GM19452 (cell line): ENCODE measurements around the gene FKBP1A.

Experiments
- ATAC-seq: cut with Tn5 transposase; IDR thresholded peaks from one replicate; pipeline ENCODE4 v1.9.1; 2021; ENCODE audit not compliant: unreplicated experiment

FKBP1A gene

DNA sequence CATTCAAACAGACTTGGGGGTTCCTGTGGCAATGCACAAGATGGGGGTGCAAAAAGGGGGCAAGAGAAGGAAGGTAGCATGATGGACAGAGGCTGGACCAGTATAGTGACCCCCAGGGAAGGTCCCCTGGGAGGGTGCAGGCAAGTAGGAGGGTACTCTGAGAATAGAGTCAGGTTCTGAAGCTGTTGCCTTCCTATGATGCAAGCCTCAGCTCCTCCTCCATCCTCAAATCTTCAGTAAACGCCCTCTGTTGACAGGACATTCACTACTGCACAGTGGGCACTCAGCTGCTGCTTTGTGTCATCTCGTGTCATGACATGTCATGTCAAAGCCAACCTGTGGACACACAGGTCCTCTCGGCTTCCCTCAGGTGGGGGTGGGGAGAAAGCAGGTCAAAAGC lies 58.1 kb downstream of the FKBP1A start:
- ATAC-seq: no peak

DNA sequence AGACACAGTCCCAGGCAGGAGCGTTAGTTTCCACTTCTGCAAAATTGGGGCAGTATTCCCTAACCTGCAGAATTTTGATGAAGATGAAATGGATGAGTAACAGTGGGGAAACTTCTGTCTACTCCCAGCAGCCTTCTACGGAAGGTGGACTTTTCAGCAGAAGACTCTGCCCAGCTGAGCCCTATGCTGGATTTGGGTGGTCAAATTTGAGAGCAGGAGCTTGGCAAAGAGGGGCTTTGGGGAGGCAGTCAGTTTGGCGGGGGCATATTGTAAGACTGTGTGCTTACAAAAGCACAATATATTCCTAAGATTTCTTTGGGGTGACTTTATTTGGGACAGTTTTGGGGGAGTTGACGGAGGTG lies 58.5 kb downstream of the FKBP1A start:
- ATAC-seq: no peak

DNA sequence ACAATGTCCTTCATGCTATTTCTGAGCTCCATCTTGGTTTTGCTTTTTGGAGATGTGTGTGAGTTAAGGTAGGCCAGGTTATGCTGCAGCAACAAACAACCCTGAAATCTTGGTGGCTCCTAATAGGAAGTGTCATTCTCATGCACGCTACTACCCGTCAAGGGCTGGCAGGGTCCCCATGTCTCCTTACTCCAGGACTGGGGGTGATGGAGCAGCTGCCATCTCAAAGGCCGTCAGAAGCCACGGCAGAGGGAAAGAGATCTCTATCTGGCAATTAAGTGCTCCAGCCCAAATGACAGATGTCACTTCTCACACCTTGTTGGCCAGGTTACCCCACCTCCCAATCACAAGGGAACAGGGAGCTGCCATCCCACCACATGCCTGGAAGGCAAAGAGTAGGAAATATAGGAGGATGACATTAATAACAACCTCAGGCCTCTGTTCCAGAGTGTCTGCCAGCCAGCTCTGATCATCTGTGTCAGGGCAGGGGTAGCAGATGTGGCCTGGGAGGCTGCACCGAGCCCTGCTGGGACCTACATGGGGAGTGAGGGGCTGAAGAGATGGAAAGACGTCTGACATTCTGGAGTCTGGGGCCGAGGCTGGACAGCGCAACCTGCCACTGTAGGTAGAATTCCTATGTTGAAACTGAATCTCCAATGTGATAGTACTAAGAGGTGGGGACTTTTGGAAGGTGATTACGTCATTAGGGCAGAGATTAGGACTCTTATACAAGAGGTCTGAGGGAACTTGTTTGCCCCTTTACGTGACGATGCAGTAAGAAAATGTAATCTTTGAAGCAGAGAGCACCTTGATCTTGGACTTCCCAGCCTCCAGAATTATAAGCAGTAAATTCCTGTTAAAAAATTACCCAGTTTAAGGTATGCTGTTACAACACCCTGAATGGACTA lies 59.1 kb downstream of the FKBP1A start:
- ATAC-seq: no peak

DNA sequence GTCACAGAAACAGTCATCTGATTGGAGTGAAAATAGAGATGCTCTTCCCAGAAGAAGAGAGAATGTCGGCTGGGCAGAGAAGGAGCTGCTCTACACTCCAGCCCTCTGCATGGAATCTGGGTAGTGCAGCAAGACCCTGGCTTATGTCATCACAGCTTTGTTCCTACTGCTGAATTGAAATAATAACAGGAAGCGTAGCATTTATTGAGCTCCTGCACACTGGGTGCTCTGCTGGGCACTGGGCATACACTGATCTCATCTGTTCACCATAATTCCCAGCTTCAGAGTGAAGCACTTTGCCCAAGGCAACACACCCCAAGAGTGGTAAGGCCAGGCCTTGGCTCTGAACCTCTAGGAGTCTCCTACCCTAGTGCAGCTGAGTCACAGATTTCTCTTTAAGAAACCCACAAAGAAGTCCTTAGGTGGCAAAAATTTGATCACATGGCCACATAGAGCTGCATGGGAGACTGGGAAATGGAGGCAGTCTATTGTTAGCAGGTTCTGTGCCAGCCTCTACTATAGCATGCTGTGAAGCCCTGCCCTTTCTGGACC lies 60.0 kb downstream of the FKBP1A start:
- no peak for ATAC-seq

DNA sequence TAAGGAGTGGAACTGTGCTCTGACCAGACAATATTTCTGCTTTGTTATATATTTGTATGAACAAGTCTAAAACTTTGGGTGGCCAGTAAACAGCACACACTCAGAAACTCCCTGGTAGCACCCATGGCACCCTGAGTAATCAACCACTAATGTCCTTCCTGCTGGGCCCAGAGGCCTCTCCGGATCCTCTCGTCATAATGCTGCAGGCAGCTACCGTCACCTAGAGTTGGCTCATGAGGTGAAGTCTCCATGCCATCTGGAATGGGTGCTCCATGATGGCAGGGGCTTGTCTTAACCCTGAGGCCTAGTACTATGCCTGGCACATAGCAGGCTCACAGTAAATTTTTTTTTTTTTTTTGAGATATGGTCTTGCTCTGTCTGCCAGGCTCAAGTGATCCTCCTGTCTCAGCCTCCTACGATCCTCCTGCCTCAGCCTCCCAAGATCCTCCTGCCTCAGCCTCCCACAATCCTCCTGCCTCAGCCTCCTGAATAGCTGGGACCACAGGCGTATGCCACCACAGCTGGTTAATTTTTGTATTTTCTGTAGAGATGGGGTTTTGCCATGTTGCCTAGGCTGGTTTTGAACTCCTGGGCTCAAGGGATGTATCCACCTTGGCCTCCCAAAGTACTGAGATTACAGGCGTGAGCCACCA lies 60.9 kb downstream of the FKBP1A start:
- ATAC-seq: no peak

DNA sequence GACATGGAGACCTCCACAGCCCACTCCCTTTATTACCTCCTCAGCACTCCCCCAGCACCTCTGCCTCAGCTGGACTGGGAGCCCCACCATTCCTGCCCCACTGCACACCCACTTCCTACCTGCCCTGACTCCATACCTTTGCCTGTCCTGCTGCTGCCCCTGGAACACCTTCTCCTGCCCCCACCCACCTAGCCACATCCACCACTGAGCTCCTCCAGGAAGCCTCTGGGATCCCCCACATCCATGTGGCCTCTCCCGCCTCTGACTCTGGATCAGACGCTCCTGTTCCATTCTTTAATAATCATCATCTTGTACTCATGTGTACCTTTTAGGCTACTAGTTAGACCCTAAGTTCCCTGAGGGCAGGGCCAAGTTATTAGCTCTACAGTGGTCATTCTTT lies 61.8 kb downstream of the FKBP1A start:
- ATAC-seq: no peak

DNA sequence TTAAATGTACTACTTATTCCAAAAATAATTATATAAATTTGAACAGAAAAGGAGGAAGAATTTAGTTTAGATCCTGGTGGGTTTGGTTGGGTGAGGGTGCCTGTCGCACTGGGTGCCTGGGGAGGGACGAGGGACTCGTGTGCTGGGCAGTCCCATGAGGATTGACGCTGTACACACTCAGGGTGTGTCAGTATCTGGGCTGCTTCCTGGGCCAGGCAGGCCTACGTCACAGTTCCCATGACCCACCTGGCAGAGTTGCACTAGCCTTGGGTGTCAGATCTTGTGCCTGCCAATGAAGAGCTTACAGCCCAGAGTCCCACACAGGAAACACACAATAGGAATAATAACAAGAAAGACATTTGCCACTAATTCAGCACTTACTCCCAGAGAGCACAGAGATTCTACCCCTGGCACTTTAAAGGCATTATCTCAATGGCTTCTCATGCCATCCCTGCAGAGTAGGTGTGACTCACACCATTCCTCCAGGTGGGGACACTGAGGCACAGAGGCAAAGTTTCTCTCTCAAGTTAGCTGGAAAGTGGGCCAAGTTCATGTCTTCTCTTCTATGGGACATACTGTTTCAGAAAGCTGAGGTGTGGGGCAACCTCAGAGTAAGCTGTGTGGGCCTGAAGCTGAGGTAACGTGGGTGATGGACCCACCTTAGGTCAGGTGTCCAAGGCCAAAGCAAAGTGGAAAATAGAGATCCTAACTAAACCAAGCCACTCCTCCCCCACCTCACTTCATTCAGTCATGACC lies 62.6 kb downstream of the FKBP1A start:
- no peak for ATAC-seq

DNA sequence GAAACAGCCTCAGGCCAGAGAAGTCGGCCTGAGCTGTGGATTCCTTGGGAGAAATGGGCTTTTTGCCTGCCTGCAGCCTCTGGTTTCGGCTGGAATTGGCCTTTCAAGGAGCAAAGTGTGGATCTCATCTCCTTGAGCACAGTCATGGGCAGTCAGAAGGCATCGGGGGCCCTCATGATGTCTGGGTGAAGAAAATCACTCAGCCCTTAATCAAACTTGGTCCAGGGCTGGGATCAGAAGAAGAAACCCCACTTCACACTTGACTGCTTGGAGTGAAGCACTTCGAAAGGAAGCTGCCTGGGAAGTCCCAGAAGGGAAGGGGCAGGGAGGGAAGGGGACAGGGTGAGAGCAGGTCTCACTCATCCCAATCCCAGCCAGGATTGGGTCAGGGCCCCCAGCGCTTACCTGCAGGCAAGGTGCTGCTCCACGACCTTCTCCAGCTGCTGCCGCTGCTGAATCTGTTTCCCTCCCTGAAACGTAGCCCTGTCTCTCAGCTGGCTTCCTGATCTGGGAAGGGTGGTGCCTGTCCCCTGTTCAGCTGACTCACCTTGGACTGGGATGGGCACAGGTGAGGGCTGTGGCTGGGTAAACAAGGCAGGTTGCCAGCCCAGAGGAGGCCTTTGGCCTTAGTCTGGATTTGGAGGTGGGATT lies 64.0 kb downstream of the FKBP1A start, which contains the start of gene SDCBP2:
Gene SDCBP2 (minus strand): TSS at position 460 of the 651 bp plus-strand sequence. CDS start 8,723 bp downstream, outside the sequence.
- ATAC-seq: no peak

DNA sequence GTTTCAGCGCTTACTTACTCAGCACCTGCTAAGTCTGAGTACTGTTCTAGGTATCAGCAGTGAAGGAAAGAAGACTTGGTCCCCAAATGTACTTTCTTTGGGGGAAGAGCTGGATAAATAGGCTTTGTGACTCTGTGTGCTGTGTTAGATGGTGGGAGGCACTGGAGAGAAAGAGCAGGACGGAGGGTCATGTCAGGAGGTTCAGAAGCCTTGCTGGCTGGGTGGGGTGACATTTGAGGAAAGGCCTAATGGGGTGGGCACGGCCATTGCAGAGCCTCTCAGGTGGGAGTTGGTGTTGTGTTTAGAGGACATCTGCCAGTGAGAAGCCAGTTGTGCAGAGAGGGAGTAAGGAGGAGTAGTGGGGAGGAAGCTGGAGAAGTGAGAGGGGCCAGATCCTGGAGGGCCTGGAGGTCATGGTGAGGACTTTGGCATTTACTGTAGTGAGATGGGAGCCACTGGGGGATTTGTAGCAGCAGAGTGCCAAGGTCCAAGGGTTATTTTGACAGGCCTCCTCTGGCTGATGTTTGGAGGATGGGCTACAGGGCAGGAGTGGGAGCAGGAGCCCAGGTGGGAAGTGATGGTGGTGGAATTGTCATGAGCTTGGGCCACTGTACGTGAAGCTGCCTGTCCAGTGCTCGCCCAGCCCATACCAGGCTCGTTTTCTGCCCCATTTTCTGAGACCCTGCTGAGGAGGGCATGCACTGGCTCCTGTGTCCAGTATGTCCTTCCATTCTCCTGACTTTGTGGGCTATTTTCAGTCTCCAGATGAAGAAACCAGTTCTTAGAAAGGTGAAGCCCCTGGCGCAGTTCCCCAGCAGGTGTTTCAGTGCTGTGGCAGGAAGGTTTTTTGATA lies 64.8 kb downstream of the FKBP1A start:
- ATAC-seq: no peak

DNA sequence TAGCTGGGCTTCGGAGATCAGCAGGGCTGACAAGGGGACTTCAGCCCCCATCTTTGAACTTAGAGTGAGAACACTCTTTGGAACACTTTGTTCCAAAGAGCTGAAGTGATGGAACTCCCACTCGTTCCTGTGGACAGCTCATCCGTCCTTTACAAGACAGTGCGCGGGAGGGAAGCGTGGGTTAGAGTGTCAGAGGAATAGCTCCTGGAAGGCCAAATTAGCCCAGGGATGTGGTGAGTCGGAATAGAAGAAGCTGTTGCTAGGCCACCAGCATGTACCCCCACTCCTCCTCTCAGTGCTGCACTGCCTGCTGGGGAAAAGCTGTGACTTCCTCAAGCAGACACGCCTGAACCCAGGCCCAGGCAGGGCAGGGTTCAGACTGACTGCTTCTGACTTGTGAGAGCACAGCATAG lies 65.6 kb downstream of the FKBP1A start:
- ATAC-seq: no peak

DNA sequence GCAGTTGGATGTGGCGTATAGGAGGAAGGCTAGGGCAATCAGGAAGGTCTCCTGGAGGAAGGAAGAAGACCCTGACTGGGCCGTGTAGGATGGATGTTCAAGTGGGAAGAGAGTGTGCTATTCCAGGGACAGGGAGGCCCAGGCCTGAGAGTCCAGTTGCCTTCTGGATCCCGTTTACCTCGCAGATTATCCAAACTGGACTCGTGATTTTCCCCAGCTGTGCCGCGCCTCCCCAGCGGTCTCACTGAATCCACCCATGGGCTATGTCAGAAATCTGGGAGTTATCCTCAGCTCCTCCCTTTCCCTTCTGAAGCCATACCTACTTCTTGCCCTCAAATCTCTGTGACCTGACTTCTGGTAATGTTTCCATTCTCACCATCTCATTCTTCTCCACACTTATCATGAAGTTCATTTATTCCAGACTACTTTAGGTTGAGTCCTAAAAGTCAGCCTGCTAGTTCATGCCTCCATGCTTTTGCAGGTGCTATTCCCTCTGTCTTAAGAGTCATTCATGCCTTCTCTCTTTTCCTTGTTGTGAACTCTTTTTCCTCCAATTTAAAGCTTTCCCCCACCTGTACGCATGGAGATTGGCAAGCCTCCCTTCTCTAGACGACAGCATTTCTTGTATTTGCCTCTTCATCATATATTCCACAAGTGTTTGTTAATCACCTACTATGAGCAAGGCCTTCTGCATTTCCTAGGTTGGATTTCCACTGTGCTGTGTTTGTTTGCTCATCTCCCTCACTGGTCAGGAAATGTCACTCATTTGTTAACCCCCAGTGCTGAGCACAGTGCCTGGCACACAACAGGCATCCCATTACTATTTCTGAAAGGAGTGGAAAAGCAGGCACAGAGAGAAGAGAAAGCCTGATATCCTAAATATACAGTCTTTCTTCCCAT lies 66.6 kb downstream of the FKBP1A start:
- no peak for ATAC-seq

DNA sequence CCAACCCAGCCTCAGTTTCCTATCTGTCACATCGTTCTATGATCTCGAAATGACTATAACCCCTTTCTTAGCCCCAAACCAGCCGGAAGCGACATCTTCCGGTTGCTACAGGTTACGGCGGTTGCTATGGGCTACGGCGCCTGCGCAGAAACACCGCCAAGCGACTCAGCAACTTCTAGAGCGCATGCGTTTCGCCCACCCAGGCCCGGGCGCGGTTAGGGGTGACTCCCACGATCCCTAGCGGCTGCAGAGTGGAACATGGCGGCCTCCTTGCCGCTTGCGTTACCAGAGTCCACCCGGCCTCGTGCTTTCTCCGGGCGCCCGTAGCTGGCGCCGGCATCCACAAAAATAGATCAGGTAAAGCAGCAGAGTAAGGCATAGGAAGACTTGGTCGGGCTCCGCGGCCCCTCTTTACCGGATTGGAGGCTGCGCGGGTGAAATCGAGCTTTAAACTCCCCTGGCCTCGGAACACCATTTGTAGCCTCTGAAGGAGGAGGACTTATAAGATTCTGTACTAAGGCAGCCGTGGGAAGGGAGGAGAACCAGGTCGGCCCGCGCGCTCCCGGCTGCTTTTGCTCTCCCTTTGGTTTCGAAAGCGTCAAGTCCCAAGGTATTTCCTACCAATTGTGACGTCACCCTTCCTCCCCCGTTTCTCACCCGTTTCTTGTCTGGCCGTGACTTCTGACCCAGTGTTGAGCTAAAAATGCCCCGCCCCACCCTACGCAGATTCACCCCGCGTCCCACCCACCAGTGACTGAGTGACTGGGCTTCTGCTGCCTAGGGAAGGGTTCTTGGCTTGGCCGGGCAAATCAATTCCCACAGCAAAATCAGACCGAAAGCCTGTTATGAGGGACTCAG lies 67.5 kb downstream of the FKBP1A start:
- peak; percentile 85 for ATAC-seq

DNA sequence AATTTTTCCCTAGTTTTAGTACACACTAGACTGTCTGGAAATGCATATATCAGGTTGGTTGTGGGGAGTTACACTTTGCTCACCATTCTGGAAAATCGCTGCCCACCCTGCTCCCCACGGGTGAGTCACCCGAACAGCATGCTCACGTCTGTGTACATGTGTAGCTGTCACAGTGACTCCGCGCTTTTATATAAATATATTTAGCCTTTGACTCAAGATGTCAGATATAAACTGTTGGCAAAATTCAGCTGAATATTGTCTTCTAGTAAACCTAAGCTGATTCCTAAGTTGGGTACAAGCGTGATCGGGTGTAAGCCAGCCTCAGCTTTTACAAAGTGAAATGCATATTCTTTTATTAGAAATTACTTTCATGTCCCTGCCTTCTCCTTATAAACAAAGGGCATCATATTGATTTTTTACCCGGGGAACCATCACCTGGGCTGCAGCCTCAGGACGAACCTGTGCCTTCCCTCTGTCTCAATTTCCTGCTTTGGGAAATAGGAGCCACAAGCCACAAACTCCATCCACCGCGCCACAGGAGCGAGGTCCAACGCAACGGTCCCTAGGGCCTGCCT lies 68.2 kb downstream of the FKBP1A start:
- no peak for ATAC-seq

DNA sequence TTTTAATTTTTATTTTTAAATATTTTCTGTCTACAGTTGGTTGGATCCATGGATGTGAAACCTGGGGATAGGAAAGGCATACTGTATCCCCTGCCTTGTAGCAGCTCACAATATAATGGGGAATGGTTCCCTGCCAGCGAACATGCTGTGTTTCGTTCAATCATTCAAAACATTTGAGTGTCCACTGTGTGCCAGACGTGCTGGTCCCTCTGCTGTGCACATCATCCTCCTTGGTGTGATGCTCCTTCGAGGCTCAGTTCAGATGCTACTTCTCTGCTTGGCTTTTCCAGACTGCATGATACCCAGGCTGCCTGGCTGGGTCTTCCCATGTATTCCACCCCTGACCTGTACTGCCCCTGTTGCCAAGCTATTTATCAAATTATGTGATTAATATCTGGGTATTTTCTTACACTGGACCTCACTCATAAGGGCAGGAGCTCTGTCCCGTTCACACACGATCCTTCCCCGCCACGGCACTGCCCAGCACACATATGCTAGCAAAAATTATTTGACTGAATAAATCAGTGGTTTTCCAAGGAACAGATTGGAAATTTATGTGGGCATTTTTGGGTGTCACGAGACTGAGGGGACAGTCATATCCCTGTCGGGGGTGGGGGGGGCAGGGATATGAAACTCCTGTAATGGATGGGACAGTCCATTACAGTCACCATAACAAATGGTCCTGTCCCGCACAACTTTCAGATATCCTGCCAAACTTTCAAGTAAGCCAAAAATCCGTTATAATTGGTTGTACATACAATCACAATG lies 68.8 kb downstream of the FKBP1A start:
- ATAC-seq: no peak

DNA sequence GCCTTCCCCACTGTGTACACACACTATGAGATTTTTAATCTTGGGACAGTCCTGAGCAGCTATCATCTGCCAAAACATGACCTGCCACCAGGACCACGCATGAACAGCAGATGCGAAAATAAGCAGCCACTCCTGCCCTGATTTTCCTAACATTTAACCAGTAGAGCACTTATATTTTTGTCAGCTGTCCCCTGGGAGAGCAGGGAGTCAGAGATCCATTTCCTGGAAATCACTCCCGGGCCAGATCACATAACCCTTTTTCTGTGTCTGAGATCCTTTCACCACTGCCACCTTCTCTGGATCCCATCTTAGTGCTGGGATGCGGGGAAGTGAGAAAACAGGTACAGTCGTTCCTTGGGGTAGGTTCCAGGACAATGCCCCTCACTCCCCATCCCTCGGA lies 69.6 kb downstream of the FKBP1A start:
- ATAC-seq: no peak

DNA sequence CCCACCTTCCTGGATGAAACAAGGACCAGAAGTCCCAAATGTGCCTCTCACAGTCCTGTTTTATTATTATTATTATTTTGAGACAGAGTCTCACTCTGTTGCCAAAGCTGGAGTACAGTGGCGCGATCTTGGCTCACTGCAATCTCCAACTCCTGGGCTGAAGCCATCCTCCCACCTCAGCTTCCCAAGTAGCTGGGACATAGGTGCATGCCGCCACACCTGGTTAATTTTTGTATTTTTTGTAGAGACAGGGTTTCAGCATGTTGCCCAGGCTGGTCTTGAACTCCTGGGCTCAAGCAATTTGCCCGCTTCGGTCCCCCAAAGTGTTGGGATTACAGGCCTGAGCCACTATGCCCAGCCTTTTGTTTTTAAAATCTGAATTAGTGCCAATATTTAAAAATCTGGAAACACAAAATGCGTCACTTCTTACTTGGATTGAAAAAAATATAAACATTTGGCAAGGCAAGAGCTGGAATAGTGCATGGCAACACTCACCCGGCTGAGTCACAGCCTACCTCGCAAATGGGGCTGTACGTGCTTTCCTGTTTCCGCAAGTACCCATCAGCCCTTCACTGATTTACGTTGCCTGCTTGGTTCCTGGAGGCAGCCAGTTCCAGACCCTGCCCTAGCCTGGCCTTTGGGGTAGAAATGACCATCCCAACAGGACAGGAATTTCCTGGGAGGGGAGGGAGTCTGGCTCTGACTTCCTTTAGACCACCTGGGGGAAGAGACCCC lies 70.2 kb downstream of the FKBP1A start:
- no peak for ATAC-seq
